SK-N-SH (cell line): ENCODE results near the gene UGT1A10.

Source experiments
- CTCF ChIP-seq: fragments of 200-600 bp; sonication (generic); IDR thresholded peaks from 2 replicates; pipeline ENCODE4 v1.6.1; 2017; ENCODE audit warnings: antibody characterized with exemption, mild to moderate bottlenecking, moderate library complexity
- FOSL2 ChIP-seq: IDR thresholded peaks from 2 replicates; pipeline ENCODE4 v1.4.0; 2012; ENCODE audit warnings: low read depth, mild to moderate bottlenecking, moderate library complexity, borderline replicate concordance
- GATA2 ChIP-seq: sonication (generic); formaldehyde crosslinking; IDR thresholded peaks from 2 replicates; pipeline ENCODE4 v1.5.0; 2020; ENCODE audit warnings: mild to moderate bottlenecking, missing genetic modification reagents
- NFIC ChIP-seq: IDR thresholded peaks from 2 replicates; pipeline ENCODE4 v1.4.0; 2012; ENCODE audit warnings: borderline replicate concordance
- POLR2AphosphoS5 ChIP-seq: IDR thresholded peaks from 2 replicates; pipeline ENCODE4 v1.6.1; 2012; ENCODE audit warnings: low read depth, low read length

DNA sequence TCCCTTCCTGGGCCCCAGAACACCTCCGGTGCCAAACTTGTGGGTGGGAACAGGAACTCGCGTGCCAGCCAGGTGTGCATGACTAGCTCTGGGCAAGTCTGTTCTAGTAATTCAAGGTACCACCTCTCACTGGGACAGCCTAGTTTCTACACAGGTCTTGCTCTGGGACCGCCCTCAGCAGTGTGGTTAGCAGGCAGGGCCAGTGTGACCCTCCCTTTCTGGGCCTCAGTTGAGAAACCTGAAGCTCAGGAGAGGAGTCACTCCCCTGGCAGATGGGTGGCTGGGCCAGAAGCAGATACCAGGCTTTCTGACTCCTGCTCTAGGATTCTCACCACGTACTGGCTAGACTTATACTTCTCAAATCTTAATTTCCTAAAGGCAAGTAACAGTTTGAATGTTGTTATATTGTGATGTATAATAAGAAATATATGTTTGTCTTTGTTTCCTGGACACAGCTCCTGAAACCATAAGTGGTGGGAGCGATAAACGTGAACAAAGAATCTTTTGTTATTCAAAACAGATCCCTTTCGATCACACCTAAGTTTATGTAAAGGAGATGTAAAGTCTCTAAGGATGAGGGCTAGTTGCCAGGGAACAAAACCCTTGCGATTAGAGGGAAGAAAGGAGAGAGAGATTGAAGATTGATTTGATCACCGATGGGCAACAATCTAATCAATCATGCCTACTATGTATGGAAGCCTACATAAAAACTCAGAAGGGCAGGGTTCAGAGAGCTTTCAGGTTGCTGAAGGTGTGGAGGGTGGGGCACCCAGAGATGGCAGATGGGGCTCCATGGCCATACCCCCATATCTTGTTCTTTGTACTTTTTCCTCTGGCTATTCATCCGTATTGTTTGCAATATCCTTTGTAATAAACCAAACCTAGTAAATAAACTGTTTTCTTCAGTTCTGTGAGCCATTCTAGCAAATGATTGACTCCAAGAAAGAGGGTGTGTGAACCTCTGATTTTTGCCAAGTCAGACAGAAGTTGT is 55.5 kb downstream of the UGT1A10 start:
- TF ChIP-seq CTCF (no peak), FOSL2 (no peak), POLR2AphosphoS5 (no peak), GATA2 (CRISPR knock-in tag) (no peak), NFIC (no peak)
